ENCODE measurements around the gene KCTD19. TPM values are rescaled to one million over a fixed set of nuclear protein-coding genes. Genes with fewer than 3 reads are reported as not detected.

KCTD19 gene
- total RNA-seq, 6 experiments from 2014 or later: not detected

DNA sequence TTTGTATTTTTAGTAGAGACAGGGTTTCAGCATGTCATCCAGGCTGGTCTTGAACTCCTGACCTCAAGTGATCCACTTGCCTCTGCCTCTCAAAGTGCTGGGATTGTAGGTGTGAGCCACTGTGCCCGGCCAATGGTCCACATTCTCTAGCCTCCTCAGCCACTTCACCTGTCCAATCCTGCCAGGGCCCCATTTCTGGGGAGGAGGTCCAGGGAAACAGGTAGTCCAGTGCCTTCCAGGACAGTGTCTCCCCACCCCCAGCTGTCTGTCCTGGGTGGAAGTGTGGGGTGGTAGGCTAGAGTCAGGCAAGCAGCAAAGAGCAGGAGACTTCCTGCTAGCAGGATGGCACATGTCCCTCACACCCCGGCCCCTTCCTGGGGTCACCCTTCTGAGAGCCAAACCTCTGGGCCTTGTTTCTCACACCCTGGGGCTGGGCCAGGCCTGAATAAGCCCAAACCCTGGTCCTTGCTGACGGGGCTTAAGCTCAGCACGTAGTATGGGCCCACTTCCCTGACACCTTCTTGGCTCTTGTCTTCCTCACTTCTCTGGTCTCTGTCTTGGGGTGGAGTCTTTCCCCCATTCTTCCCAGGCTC lies 84.3 kb downstream of the KCTD19 start:
- H3K36me3 Mint-ChIP-seq (ENCODE audit: low read depth): peaks cover 15% of the 10 kb centered on the region
- peak overlapping the region; percentile 99 for H3K27ac Mint-ChIP-seq
- H3K27me3 Mint-ChIP-seq (ENCODE audit: insufficient read depth): peaks cover 6% of the 10 kb centered on the region
- DNase-seq: no peak
- TF ChIP-seq, protein P1, sequence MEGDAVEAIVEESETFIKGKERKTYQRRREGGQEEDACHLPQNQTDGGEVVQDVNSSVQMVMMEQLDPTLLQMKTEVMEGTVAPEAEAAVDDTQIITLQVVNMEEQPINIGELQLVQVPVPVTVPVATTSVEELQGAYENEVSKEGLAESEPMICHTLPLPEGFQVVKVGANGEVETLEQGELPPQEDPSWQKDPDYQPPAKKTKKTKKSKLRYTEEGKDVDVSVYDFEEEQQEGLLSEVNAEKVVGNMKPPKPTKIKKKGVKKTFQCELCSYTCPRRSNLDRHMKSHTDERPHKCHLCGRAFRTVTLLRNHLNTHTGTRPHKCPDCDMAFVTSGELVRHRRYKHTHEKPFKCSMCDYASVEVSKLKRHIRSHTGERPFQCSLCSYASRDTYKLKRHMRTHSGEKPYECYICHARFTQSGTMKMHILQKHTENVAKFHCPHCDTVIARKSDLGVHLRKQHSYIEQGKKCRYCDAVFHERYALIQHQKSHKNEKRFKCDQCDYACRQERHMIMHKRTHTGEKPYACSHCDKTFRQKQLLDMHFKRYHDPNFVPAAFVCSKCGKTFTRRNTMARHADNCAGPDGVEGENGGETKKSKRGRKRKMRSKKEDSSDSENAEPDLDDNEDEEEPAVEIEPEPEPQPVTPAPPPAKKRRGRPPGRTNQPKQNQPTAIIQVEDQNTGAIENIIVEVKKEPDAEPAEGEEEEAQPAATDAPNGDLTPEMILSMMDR (IDR thresholded peaks at IDR 0.05): no peak
- H3K4me3 Mint-ChIP-seq: peak overlapping the region; percentile 36
- H3K9me3 Mint-ChIP-seq: no peaks in the 10 kb centered on the region
- peaks cover 56% of the 10 kb centered on the region for H3K4me1 Mint-ChIP-seq (ENCODE audit: low read depth)

DNA sequence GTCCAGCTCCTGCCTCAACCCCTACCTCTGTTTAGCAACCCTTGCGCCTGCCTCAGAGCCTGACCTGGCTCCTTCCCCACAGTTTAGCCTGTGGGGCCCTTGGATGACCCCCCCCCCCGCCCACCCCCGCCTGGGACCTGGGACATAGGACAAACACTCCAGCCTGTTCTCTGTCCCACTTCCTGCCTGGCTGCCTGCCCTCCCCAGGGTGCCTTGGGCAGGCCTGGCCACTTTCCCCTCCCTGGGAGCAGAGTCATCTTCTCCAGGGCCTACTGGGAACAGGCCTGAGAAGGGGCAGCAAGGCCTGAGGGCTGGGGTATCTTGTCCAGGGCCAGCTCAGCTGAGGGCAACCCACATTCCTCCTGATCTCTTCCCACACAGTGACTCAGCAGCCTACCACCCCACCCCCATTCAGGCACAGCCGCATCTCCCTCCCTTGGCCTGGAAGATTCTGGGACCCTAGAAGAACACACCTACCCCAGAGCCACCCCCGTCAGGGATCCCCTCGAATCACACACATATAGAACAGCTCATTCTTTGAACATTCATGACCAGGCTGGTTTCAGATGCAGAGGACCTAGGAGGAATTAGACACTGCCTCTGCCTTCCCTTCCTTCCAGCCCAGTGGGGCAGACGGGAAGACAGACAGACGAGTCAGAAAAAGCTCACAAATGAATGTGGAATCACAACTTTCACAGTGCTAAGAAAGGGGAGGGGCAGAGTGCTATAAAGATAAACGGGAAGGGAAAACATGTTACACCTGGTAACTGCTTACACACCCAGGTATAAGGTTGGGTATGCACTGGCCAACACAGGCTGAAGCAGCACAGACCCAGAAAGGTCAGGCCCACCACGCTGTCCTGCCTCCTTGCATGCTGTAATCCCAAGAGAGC lies 85.3 kb downstream of the KCTD19 start:
- DNase-seq: peak; percentile 93
- H3K27me3 Mint-ChIP-seq (ENCODE audit: insufficient read depth): peaks cover 6% of the 10 kb centered on the region
- no peaks in the 10 kb centered on the region for H3K9me3 Mint-ChIP-seq
- peaks cover 23% of the 10 kb centered on the region for H3K36me3 Mint-ChIP-seq (ENCODE audit: low read depth)
- H3K4me3 Mint-ChIP-seq: peak overlapping the region; percentile 58
- peak overlapping the region; percentile 99 for H3K27ac Mint-ChIP-seq
- peaks cover 56% of the 10 kb centered on the region for H3K4me1 Mint-ChIP-seq (ENCODE audit: low read depth)
- TF ChIP-seq, protein P1 (IDR thresholded peaks at IDR 0.05): no peak

GRCh38 chr16:67240506-67240905 lies 86.0 kb downstream of the KCTD19 start:
- peak overlapping the region; percentile 99 for H3K27ac Mint-ChIP-seq
- peaks cover 56% of the 10 kb centered on the region for H3K4me1 Mint-ChIP-seq (ENCODE audit: low read depth)
- H3K27me3 Mint-ChIP-seq (ENCODE audit: insufficient read depth): peaks cover 6% of the 10 kb centered on the region
- DNase-seq: peak; percentile 37
- H3K36me3 Mint-ChIP-seq (ENCODE audit: low read depth): peaks cover 27% of the 10 kb centered on the region
- TF ChIP-seq, protein P1 (IDR thresholded peaks at IDR 0.05): no peak
- no peaks in the 10 kb centered on the region for H3K9me3 Mint-ChIP-seq
- peak overlapping the region; percentile 56 for H3K4me3 Mint-ChIP-seq

Other genes starting within 250 kb of the KCTD19 start
- gene PHAF1, start 216.8 kb downstream of the KCTD19 start, total RNA-seq (2021; fragmentation: NEBNext Ultra II Directional; extraction: Animal tissue kit (Norgen Biotek cat#: 25700)): 10 to 100 TPM in 5 of 6 experiments, 1 to 10 TPM in 1; 10.0 to 13.8 (median 11.8) TPM
- gene B3GNT9, start 175.7 kb downstream of the KCTD19 start, total RNA-seq (2021; fragmentation: NEBNext Ultra II Directional; extraction: Animal tissue kit (Norgen Biotek cat#: 25700)): 10 to 100 TPM; 45.7 to 55.1 (median 50.1) TPM
- gene TRADD, start 166.8 kb downstream of the KCTD19 start, total RNA-seq (2021; fragmentation: NEBNext Ultra II Directional; extraction: Animal tissue kit (Norgen Biotek cat#: 25700)): 10 to 100 TPM; 12.8 to 16.8 (median 15.8) TPM
- gene FBXL8, start 166.8 kb downstream of the KCTD19 start, total RNA-seq (2021; fragmentation: NEBNext Ultra II Directional; extraction: Animal tissue kit (Norgen Biotek cat#: 25700)): 10 to 100 TPM in 1 of 6 experiments, 1 to 10 TPM in 5; 7.2 to 10.8 (median 7.8) TPM
- gene HSF4, start 162.0 kb downstream of the KCTD19 start, total RNA-seq (2021; fragmentation: NEBNext Ultra II Directional; extraction: Animal tissue kit (Norgen Biotek cat#: 25700)): 1 to 10 TPM; 3.3 to 5.5 (median 4.6) TPM
- gene NOL3, start 156.2 kb downstream of the KCTD19 start, total RNA-seq (2021; fragmentation: NEBNext Ultra II Directional; extraction: Animal tissue kit (Norgen Biotek cat#: 25700)): 10 to 100 TPM; 16.1 to 20.1 (median 17.7) TPM
- gene MATCAP1, start 142.8 kb downstream of the KCTD19 start, total RNA-seq (2021; fragmentation: NEBNext Ultra II Directional; extraction: Animal tissue kit (Norgen Biotek cat#: 25700)): 10 to 100 TPM in 5 of 6 experiments, 1 to 10 TPM in 1; 9.6 to 13.8 (median 11.6) TPM
- gene EXOC3L1, start 136.6 kb downstream of the KCTD19 start, total RNA-seq (2021; fragmentation: NEBNext Ultra II Directional; extraction: Animal tissue kit (Norgen Biotek cat#: 25700)): under 1 TPM in 1 of 6 experiments, not detected in 5; 0.18 TPM
- 10 to 100 TPM; 52.9 to 64.7 (median 61.0) TPM for gene E2F4, start 134.6 kb downstream of the KCTD19 start, total RNA-seq (2021; fragmentation: NEBNext Ultra II Directional; extraction: Animal tissue kit (Norgen Biotek cat#: 25700))
- 1 to 10 TPM in 3 of 6 experiments, under 1 TPM in 3; 0.79 to 1.3 (median 1.1) TPM for gene ELMO3, start 127.6 kb downstream of the KCTD19 start, total RNA-seq (2021; fragmentation: NEBNext Ultra II Directional; extraction: Animal tissue kit (Norgen Biotek cat#: 25700))
- gene TMEM208, start 99.6 kb downstream of the KCTD19 start, total RNA-seq (2021; fragmentation: NEBNext Ultra II Directional; extraction: Animal tissue kit (Norgen Biotek cat#: 25700)): 10 to 100 TPM; 50.9 to 67.8 (median 58.4) TPM
- 10 to 100 TPM; 46.3 to 55.9 (median 51.1) TPM for gene FHOD1, start 79.3 kb downstream of the KCTD19 start, total RNA-seq (2021; fragmentation: NEBNext Ultra II Directional; extraction: Animal tissue kit (Norgen Biotek cat#: 25700))
- gene SLC9A5, start 77.8 kb downstream of the KCTD19 start, total RNA-seq (2021; fragmentation: NEBNext Ultra II Directional; extraction: Animal tissue kit (Norgen Biotek cat#: 25700)): 1 to 10 TPM; 3.3 to 4.2 (median 3.7) TPM
- gene PLEKHG4, start 47.2 kb downstream of the KCTD19 start, total RNA-seq (2021; fragmentation: NEBNext Ultra II Directional; extraction: Animal tissue kit (Norgen Biotek cat#: 25700)): 10 to 100 TPM in 5 of 6 experiments, 1 to 10 TPM in 1; 8.6 to 14.1 (median 13.0) TPM
- gene LRRC36, start 74 bp upstream of the KCTD19 start, total RNA-seq (2021; fragmentation: NEBNext Ultra II Directional; extraction: Animal tissue kit (Norgen Biotek cat#: 25700)): not detected
- gene TPPP3, start 66.8 kb upstream of the KCTD19 start, total RNA-seq (2021; fragmentation: NEBNext Ultra II Directional; extraction: Animal tissue kit (Norgen Biotek cat#: 25700)): under 1 TPM in 2 of 6 experiments, not detected in 4; 0.21 to 0.28 TPM
- gene ZDHHC1, start 89.7 kb upstream of the KCTD19 start, total RNA-seq (2021; fragmentation: NEBNext Ultra II Directional; extraction: Animal tissue kit (Norgen Biotek cat#: 25700)): 1 to 10 TPM; 2.1 to 5.4 (median 2.8) TPM
- not detected for gene HSD11B2, start 104.4 kb upstream of the KCTD19 start, total RNA-seq (2021; fragmentation: NEBNext Ultra II Directional; extraction: Animal tissue kit (Norgen Biotek cat#: 25700))
- gene ATP6V0D1, start 154.4 kb upstream of the KCTD19 start, total RNA-seq (2021; fragmentation: NEBNext Ultra II Directional; extraction: Animal tissue kit (Norgen Biotek cat#: 25700)): 100 to 1,000 TPM; 102 to 130 (median 118) TPM
- not detected for gene AGRP, start 156.8 kb upstream of the KCTD19 start, total RNA-seq (2021; fragmentation: NEBNext Ultra II Directional; extraction: Animal tissue kit (Norgen Biotek cat#: 25700))
- 100 to 1,000 TPM in 1 of 6 experiments, 10 to 100 TPM in 5; 72.2 to 101 (median 82.9) TPM for gene RIPOR1, start 202.1 kb upstream of the KCTD19 start, total RNA-seq (2021; fragmentation: NEBNext Ultra II Directional; extraction: Animal tissue kit (Norgen Biotek cat#: 25700))
- 10 to 100 TPM; 22.6 to 31.1 (median 29.4) TPM for gene CTCF, start 235.8 kb upstream of the KCTD19 start, total RNA-seq (2021; fragmentation: NEBNext Ultra II Directional; extraction: Animal tissue kit (Norgen Biotek cat#: 25700))